Non-pigmented ciliary epithelial cell (primary cell): ENCODE data around the gene RMND1.
"Not testable (repeated sequence)": the region's sequence is repeated elsewhere in the genome, so short reads cannot be mapped to it uniquely, and the experiment has no call there.

Source experiments
- DNase-seq: peaks from one replicate; pipeline ENCODE4 v3.0.0-alpha.2; 2010; ENCODE audit warnings: low read depth

RMND1 gene, protein sequence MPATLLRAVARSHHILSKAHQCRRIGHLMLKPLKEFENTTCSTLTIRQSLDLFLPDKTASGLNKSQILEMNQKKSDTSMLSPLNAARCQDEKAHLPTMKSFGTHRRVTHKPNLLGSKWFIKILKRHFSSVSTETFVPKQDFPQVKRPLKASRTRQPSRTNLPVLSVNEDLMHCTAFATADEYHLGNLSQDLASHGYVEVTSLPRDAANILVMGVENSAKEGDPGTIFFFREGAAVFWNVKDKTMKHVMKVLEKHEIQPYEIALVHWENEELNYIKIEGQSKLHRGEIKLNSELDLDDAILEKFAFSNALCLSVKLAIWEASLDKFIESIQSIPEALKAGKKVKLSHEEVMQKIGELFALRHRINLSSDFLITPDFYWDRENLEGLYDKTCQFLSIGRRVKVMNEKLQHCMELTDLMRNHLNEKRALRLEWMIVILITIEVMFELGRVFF

DNA sequence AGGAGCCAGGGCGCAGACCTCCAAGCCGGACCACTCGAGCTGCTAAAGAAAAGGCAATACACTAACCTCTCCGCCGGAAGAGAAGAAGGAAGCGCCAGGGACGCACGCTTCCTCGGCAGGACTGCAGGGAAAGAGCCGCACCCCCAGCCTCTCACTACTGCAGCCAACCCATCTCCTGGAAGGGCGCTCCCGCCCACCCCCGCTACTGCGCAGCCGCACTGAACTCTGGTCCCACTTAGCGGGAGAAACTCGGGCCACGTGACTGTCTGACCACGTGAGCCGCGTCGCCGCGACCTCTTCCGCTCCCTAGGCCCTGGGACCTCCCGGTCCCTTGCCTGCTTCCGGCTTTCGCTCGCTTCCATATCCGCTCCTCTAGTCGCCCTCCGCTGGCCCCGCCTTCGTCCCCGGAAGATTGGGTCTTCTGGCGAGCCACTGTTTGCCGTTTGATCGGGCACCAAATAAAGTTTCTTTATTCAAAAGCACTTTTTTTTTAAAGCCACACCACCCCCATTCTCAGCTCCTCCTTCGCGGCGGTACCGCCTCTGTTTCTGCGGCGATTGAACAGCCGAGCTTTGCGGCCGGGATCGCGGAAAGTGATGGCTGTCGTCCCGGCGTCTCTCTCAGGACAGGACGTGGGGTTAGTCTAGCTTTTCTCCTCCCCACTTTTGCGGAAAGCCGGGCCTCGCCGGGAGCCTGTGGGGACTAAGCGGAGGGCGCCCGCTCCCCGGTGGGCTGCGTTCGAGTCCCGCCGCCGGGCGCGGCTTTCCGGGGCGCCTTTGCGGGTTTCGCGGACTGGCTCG is at the start of gene RMND1:
Gene RMND1 (minus strand): TSS at position 177 of the 800 bp plus-strand sequence. CDS start 6,315 bp downstream, outside the sequence.
- DNase-seq = peak; percentile 99

DNA sequence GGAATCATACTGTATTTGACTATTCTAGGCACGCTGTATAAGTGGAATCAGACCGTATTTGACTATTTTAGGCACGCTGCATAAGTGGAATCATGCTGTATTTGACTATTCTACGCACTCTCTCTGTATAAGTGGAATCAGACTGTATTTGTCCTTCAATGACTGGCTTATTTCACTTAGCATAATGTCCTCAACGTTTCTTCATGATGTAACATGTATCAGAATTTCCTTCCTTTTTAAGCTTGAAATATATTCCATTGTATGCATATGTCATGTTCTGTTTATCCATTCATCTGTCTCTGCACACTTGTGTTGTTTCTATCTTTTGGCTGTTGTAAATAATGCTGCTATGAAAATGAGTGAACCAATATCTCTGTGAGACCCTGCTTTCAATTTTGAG is 47.6 kb upstream of the RMND1 start:
- no peak for DNase-seq

DNA sequence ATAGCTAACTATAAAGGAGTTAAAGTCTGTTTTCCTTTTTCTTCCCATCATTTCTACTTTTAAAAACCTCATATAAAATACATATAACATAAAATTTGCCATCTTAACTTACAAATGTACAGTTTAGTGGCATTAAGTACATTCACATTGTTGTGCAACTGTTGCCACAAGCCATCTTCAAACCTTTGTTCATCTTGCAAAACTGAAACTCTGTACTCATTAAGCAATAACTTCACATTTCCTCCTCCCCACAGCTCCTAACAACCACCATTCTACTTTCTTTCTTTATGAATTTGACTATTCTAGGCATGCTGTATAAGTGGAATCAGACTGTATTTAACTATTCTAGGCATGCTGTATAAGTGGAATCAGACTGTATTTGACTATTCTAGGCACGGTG is 46.4 kb upstream of the RMND1 start:
- DNase-seq = no peak

- DNase-seq = no peak
Measured at GRCh38 chr6:151497905-151498304, 46.0 kb upstream of the RMND1 start.

DNA sequence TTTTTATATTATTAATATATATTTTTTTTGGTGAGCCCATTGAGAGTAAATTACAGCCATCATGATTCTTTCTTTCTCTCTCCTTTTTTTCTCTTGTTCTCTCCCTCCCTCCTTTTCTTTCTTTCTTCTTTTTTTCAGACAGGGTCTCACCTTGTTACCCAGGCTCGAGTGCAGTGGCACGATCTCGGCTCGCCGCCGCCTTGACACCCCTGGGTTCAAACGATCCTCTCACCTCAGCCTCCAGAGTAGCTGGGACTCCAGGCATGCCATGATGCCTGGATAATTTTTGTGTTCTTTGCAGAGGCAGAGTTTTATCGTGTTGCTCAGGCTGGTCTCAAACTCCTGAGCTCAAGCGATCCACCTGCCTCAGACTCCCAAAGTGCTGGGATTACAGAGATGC is 43.5 kb upstream of the RMND1 start:
- DNase-seq = no peak

DNA sequence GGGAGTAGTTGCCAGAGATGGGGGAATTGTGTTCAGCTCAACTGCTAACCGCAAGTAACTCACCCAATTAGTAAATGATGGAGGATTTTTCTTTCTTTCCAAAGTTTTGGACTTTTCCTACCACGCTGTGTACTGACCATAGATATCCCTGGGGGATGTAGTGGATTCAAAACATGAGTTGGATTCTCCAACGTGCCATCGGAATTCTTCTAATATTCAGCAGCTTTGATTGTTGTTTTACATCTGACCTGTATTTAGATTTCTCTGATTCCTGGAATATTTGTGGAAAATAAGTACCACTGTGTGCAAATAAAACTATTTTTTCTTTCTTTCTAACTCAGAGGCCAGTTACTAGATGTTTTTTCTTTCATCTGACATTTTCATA is 43.0 kb upstream of the RMND1 start:
- DNase-seq = no peak

GRCh38 chr6:151494235-151494935 is 42.5 kb upstream of the RMND1 start:
- no peak for DNase-seq

DNA sequence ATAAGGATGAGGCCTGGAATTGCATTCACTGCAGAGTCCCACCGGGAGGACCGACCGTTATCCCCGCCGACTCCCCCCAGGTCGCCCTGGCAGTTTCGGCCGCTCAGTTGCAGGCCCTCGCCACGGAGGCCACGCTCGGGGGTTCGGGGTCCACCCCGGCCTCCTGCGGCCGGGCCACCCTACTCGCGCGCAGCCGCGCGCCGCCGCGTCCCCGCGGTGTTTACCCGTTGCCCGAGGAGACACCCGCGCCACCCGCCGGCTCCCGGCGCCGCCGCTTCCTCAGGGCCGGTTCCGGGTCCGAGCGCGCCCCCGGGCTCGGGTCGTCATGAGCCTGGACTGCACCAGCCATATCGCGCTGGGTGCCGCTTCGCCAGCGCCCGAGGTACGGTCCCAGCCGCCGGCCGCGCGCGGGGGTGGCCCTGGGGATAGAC is 41.9 kb upstream of the RMND1 start, which contains the start of gene CCDC170:
Gene CCDC170 (plus strand): TSS at position 214 of the 431 bp plus-strand sequence. CDS start 112 bp downstream, at position 326.
- DNase-seq = no peak

- DNase-seq = no peak
Measured at GRCh38 chr6:151493161-151493803, 41.4 kb upstream of the RMND1 start.

GRCh38 chr6:151490996-151491395 is 39.1 kb upstream of the RMND1 start:
- no peak for DNase-seq

DNA sequence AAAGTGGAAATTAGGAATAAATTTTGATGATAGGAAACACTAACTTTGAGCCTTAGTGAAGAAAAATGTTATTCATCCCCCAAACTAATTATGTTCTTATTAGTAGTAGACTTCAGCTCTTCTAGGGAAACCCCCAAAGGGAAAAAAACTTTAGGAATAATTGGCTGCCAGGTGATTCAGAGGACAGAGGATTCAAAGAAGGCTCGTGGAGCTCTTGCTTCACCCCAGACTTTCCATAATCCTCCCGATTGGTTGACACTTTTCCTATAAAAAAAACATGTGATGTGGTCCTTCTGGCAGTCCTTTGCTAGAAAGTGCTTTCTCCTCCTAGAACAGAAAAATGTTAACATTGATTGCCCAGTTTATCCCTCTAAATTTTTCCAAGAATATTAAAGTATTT is 36.3 kb upstream of the RMND1 start:
- no peak for DNase-seq

DNA sequence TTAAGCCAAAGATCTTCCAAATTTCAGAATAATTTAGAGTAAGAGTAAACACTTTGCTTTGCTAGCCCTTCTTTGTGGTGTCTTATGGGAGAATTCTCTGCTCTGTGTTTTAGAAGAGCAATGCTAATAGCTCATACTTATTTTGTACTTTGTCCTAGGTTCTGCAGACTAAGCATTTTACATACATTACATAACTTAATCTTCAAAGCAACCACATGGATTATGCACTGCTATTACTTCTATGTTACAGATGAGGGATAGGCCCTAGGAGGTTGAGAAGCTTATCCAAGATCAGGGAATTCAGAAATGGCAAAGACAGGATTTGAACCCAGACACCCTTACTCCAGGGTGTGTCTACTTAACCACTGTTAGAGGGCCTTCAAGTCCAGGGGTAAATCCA is 32.1 kb upstream of the RMND1 start:
- no peak for DNase-seq

- no peak for DNase-seq
Measured at GRCh38 chr6:151482290-151482689, 30.4 kb upstream of the RMND1 start.

- no peak for DNase-seq
Measured at GRCh38 chr6:151481786-151482185, 29.9 kb upstream of the RMND1 start.

DNA sequence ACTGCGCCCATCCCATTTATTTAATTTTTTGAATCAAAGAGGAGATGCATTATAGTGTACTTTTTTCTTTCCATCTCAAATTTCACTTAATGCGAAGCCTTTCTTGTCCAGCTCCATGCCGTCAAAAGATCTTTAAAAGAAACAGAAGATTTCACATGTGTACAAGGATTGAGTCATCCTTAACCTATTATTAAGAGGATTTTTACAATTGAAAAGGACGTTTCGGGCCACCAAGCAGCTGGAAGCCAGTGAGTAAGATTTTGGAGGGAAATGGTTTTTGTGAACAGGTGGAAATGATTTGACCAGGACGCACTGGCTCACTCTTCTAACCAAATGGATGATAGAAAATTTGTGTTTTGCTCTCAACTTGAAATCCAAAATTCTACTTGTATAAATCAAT is 26.7 kb upstream of the RMND1 start:
- no peak for DNase-seq

- no peak for DNase-seq
Measured at GRCh38 chr6:151477726-151478125, 25.8 kb upstream of the RMND1 start.

DNA sequence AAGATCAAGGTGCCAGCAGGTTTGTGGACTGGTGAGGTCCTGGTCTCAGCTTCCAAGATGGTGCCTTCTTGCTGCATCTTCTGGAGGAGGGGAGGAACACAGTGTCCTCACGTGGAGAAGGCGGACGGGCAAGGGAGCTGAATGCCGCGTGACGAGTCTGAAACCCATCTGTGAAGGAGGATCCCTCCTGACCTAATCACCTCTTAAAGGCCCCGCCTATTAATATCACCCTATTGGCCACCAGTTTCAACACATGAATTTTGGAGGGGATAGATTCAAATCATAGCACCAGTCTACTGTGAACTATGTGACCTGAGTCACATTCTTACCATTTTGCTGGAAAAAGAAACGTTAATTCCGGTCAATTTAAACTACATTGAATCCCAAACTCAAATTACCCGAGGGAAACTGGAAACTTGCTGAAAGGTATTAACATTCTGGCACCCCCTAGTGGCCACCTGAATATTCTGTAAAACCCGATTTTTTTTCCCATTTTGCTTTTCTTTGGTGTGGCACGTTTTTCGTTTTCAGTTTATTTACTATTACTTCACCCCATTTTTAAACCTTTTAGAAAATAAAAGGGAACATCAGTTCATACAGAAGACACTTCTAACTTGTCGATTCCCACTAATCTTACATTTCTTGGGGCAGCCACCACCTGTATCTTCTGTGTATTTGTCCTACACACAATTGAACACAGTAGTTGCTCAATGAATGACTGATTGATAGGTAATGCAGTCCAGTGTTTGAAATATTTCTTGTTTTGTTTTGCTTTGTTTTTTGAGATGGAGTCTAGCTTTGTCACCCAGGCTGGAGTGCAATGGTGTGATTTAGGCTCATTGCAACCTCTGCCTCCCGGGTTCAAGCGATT is 24.0 kb upstream of the RMND1 start:
- DNase-seq = no peak

GRCh38 chr6:151464702-151465101 is 12.8 kb upstream of the RMND1 start:
- DNase-seq = no peak

DNA sequence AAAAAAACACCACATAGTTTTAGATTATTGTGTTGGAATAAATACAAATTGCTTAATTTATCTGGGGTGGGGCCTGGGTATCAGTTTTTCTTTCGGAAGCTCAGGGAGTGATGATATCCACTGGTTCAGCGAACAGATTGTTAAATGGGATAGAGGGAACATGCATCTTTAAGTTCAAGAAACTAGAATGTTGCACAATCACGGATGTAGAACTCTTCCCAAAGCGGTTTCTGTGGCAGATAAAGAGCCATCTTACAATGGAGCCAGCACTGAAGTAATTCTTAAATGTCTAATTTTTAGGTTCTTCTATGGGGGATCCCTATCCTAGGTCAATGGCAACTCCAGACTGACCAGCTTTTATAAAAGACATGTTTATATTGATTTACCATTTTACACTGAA is 9.7 kb upstream of the RMND1 start:
- no peak for DNase-seq

DNA sequence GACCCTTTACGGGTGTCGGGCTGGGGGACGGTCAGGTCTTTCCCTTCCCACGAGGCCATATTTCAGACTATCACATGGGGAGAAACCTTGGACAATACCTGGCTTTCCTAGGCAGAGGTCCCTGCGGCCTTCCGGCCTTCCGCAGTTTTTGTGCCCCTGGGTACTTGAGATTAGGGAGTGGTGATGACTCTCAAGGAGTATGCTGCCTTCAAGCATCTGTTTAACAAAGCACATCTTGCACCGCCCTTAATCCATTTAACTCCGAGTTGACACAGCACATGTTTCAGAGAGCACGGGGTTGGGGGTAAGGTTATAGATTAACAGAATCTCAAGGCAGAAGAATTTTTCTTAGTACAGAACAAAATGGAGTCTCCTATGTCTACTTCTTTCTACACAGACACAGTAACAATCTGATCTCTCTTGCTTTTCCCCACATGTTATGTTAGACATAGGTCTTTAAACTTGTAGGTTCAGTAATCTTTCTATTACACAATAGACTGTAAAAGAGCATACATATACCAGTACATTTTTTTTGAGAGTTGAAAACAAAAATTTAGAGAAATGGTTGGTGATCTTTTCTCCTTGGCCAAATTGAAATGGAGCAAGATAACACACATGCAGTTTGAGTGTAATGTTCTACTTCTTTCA is 3.9 kb upstream of the RMND1 start:
- not testable (repeated sequence) for DNase-seq
